ENCODE data around the gene CDK13.
"Not testable (repeated sequence)": the region's sequence is repeated elsewhere in the genome, so short reads cannot be mapped to it uniquely, and the experiment has no call there.

CDK13 gene

GRCh38 chr7:40147371-40148246 is 197.6 kb downstream of the CDK13 start:
- TF ChIP-seq CTCF (conservative IDR thresholded peaks at IDR 0.05; ENCODE audit: low read depth, low read length), result peak; percentile 28
- DNase-seq (ENCODE audit: low read depth), result peak; percentile 47
- no peak overlapping the region for H3K4me3 ChIP-seq (ENCODE audit: low read depth, low read length)

- DNase-seq (ENCODE audit: low read depth); H3K4me3 ChIP-seq (ENCODE audit: low read depth, low read length): not testable (repeated sequence)
These were observed 198.2 kb downstream of the CDK13 start for GRCh38 chr7:40148247-40148580.

- DNase-seq (ENCODE audit: low read depth), result no peak
- no peak overlapping the region for H3K4me3 ChIP-seq (ENCODE audit: low read depth, low read length)
- no peak for TF ChIP-seq CTCF (conservative IDR thresholded peaks at IDR 0.05; ENCODE audit: low read depth, low read length)
These were observed 198.6 kb downstream of the CDK13 start for GRCh38 chr7:40148671-40149070.
